Glutamatergic neuron (in vitro differentiated cells): ENCODE measurements around the gene PLAC1. TPM values are rescaled to one million over a fixed set of nuclear protein-coding genes. Genes with fewer than 3 reads are reported as not detected.

Source experiments
- DNase-seq: peaks from one replicate; pipeline ENCODE4 v3.0.0; 2022
- H3K27ac Mint-ChIP-seq: one replicate; pipeline ENCODE4 v1.8.0; 2020; ENCODE audit warnings: mild to moderate bottlenecking, mixed read lengths, inconsistent platforms; ENCODE audit not compliant: unreplicated experiment
- H3K27me3 Mint-ChIP-seq: one replicate; pipeline ENCODE4 v1.8.0; 2020; ENCODE audit warnings: mild to moderate bottlenecking, moderate library complexity, mixed read lengths, inconsistent platforms; ENCODE audit not compliant: unreplicated experiment
- H3K36me3 Mint-ChIP-seq: one replicate; pipeline ENCODE4 v1.8.0; 2020; ENCODE audit warnings: mild to moderate bottlenecking, mixed read lengths, inconsistent platforms; ENCODE audit not compliant: unreplicated experiment
- H3K4me1 Mint-ChIP-seq: one replicate; pipeline ENCODE4 v1.8.0; 2020; ENCODE audit warnings: mild to moderate bottlenecking, low read depth, mixed read lengths, inconsistent platforms; ENCODE audit not compliant: unreplicated experiment
- H3K4me3 Mint-ChIP-seq: one replicate; pipeline ENCODE4 v1.8.0; 2020; ENCODE audit warnings: mild to moderate bottlenecking, mixed read lengths, inconsistent platforms; ENCODE audit not compliant: unreplicated experiment
- H3K9me3 Mint-ChIP-seq: one replicate; pipeline ENCODE4 v1.8.0; 2020; ENCODE audit warnings: mild to moderate bottlenecking, moderate library complexity, mixed read lengths, inconsistent platforms; ENCODE audit not compliant: unreplicated experiment
- CTCF ChIP-seq: fragments of 200-600 bp; sonication (generic); IDR thresholded peaks from one replicate; pipeline ENCODE4 v1.5.0; 2021; ENCODE audit not compliant: partially characterized antibody, unreplicated experiment
- total RNA-seq: library from RNA; stranded (reverse); fragmentation: NEBNext Ultra II Directional; extraction: Animal tissue kit (Norgen Biotek cat#: 25700); gene quantifications from one replicate; pipeline ENCODE4 v1.2.1, GENCODE V29; 2021; ENCODE audit not compliant: unreplicated experiment

The PLAC1 gene
- total RNA-seq, 1 donor from 2014 or later: not detected

- Mint-ChIP-seq H3K4me1 (no peaks in the 10 kb centered on the region), H3K4me3 (no peak overlapping the region), H3K36me3 (no peaks in the 10 kb centered on the region), H3K27ac (no peak overlapping the region), H3K27me3 (no peaks in the 10 kb centered on the region), H3K9me3 (no peaks in the 10 kb centered on the region)
- no peak for TF ChIP-seq CTCF
- no peak for DNase-seq
Measured at GRCh38 chrX:134588806-134589205, 69.5 kb downstream of the PLAC1 start.

- no peaks in the 10 kb centered on the region for H3K4me1 Mint-ChIP-seq
- no peak overlapping the region for H3K27ac Mint-ChIP-seq
- DNase-seq: no peak
- H3K27me3 Mint-ChIP-seq: peaks cover 2% of the 10 kb centered on the region
- H3K36me3 Mint-ChIP-seq: no peaks in the 10 kb centered on the region
- no peak for TF ChIP-seq CTCF
- H3K9me3 Mint-ChIP-seq: no peaks in the 10 kb centered on the region
- no peak overlapping the region for H3K4me3 Mint-ChIP-seq
Measured at GRCh38 chrX:134580907-134581306, 77.4 kb downstream of the PLAC1 start.

GRCh38 chrX:134573683-134574035 is 84.6 kb downstream of the PLAC1 start:
- DNase-seq: no peak
- Mint-ChIP-seq H3K4me1 (no peaks in the 10 kb centered on the region), H3K36me3 (no peaks in the 10 kb centered on the region), H3K9me3 (no peaks in the 10 kb centered on the region), H3K27me3 (no peaks in the 10 kb centered on the region), H3K4me3 (no peak overlapping the region), H3K27ac (no peak overlapping the region)
- TF ChIP-seq CTCF: no peak

- no peaks in the 10 kb centered on the region for H3K27me3 Mint-ChIP-seq
- no peak overlapping the region for H3K4me3 Mint-ChIP-seq
- no peaks in the 10 kb centered on the region for H3K36me3 Mint-ChIP-seq
- no peak for DNase-seq
- H3K9me3 Mint-ChIP-seq: no peaks in the 10 kb centered on the region
- no peaks in the 10 kb centered on the region for H3K4me1 Mint-ChIP-seq
- H3K27ac Mint-ChIP-seq: no peak overlapping the region
- no peak for TF ChIP-seq CTCF
Measured at GRCh38 chrX:134572816-134573682, 85.2 kb downstream of the PLAC1 start.

GRCh38 chrX:134571796-134572195 is 86.5 kb downstream of the PLAC1 start:
- H3K27me3 Mint-ChIP-seq: no peaks in the 10 kb centered on the region
- H3K27ac Mint-ChIP-seq: no peak overlapping the region
- TF ChIP-seq CTCF: no peak
- H3K36me3 Mint-ChIP-seq: no peaks in the 10 kb centered on the region
- no peaks in the 10 kb centered on the region for H3K4me1 Mint-ChIP-seq
- no peak for DNase-seq
- no peaks in the 10 kb centered on the region for H3K9me3 Mint-ChIP-seq
- H3K4me3 Mint-ChIP-seq: no peak overlapping the region
